BE2C (cell line): Measurements from ENCODE around the gene SOAT1.
"Not testable (repeated sequence)": the region's sequence is repeated elsewhere in the genome, so short reads cannot be mapped to it uniquely, and the experiment has no call there.

ENCODE experiments used
- DNase-seq: peaks from one replicate; pipeline ENCODE4 v3.0.0-alpha.2; 2020
- H3K27me3 ChIP-seq: fragments of 250-450 bp; sonication (Bioruptor Pico); 2 replicates; pipeline ENCODE4 v1.5.1; 2020; ENCODE audit warnings: mild to moderate bottlenecking
- H3K36me3 ChIP-seq: fragments of 250-450 bp; sonication (Bioruptor Pico); 2 replicates; pipeline ENCODE4 v1.5.1; 2020; ENCODE audit warnings: mild to moderate bottlenecking
- H3K4me1 ChIP-seq: fragments of 250-450 bp; sonication (Bioruptor Pico); 2 replicates; pipeline ENCODE4 v1.5.1; 2020
- H3K4me3 ChIP-seq: 2 replicates; pipeline ENCODE4 v1.5.1; 2011; ENCODE audit warnings: low read depth, low read length
- H3K9me3 ChIP-seq: fragments of 250-450 bp; sonication (Bioruptor Pico); 2 replicates; pipeline ENCODE4 v1.5.1; 2020
- CTCF ChIP-seq: IDR thresholded peaks from 2 replicates; pipeline ENCODE4 v1.5.1; 2012; ENCODE audit warnings: mild to moderate bottlenecking, low read depth, low read length

The SOAT1 gene

GRCh38 chr1:179351281-179351680 lies 57.7 kb downstream of the SOAT1 start:
- no peaks in the 10 kb centered on the region; the same call in 1 of the 2 replicates for H3K36me3 ChIP-seq
- no peaks in the 10 kb centered on the region for H3K4me1 ChIP-seq
- H3K27me3 ChIP-seq = no peaks in the 10 kb centered on the region

GRCh38 chr1:179352236-179352635 lies 58.6 kb downstream of the SOAT1 start:
- DNase-seq = no peak
- no peaks in the 10 kb centered on the region for H3K27me3 ChIP-seq
- no peaks in the 10 kb centered on the region; the same call in 1 of the 2 replicates for H3K36me3 ChIP-seq
- no peak for TF ChIP-seq CTCF
- H3K9me3 ChIP-seq = no peaks in the 10 kb centered on the region
- H3K4me1 ChIP-seq = no peaks in the 10 kb centered on the region
- no peak overlapping the region for H3K4me3 ChIP-seq

More at GRCh38 chr1:179351281-179351680, 57.7 kb downstream of the SOAT1 start:
- no peak for TF ChIP-seq CTCF
- no peak for DNase-seq
- H3K9me3 ChIP-seq = no peaks in the 10 kb centered on the region
- no peak overlapping the region for H3K4me3 ChIP-seq

- no peak for TF ChIP-seq CTCF
- Histone ChIP-seq H3K27me3 (no peaks in the 10 kb centered on the region), H3K36me3 (no peaks in the 10 kb centered on the region; the same call in 1 of the 2 replicates), H3K4me3 (no peak overlapping the region), H3K4me1 (no peaks in the 10 kb centered on the region), H3K9me3 (no peaks in the 10 kb centered on the region)
- DNase-seq = no peak
Measured at GRCh38 chr1:179353546-179353945, 59.9 kb downstream of the SOAT1 start.

- not testable (repeated sequence) for H3K4me1 ChIP-seq, DNase-seq, H3K36me3 ChIP-seq, H3K4me3 ChIP-seq, H3K9me3 ChIP-seq, H3K27me3 ChIP-seq
Measured at GRCh38 chr1:179361631-179362030, 68.0 kb downstream of the SOAT1 start.

GRCh38 chr1:179365342-179366092 lies 71.9 kb downstream of the SOAT1 start, which contains the start of gene AXDND1:
TSS of gene AXDND1 (plus strand) at chr1:179365971. CDS start at chr1:179366510, 539 bp downstream.
- DNase-seq = peak; percentile 83
- Histone ChIP-seq H3K27me3 (no peaks in the 10 kb centered on the region; the same call in none of the 2 replicates), H3K9me3 (no peaks in the 10 kb centered on the region), H3K36me3 (no peaks in the 10 kb centered on the region), H3K4me3 (peak within 1 kb of the TSS; percentile 90), H3K4me1 (no peaks in the 10 kb centered on the region)
- peak; percentile 26; the same call in 1 of the 2 replicates for TF ChIP-seq CTCF

- Histone ChIP-seq H3K36me3 (no peaks in the 10 kb centered on the region), H3K9me3 (no peaks in the 10 kb centered on the region), H3K4me1 (no peaks in the 10 kb centered on the region), H3K4me3 (peak overlapping the region; percentile 90), H3K27me3 (peaks cover 4% of the 10 kb centered on the region)
- DNase-seq = no peak
- TF ChIP-seq CTCF = no peak
Measured at GRCh38 chr1:179366093-179366800, 72.7 kb downstream of the SOAT1 start.
